HepG2 (cell line): ENCODE data around the gene B4GALT3. TPM values are rescaled to one million over a fixed set of nuclear protein-coding genes. Genes with fewer than 3 reads are reported as not detected.

Experiments
- FOXJ3 ChIP-seq: sonication (generic); formaldehyde crosslinking; IDR thresholded peaks from 2 replicates; pipeline ENCODE4 v1.4.0; 2020; ENCODE audit warnings: missing genetic modification reagents, mild to moderate bottlenecking, borderline replicate concordance
- SAFB2 ChIP-seq: sonication (generic); formaldehyde crosslinking; IDR thresholded peaks from 2 replicates; pipeline ENCODE4 v1.5.1; 2020; ENCODE audit warnings: missing genetic modification reagents, low read depth, mild to moderate bottlenecking, borderline replicate concordance
- YEATS4 ChIP-seq: sonication (generic); formaldehyde crosslinking; IDR thresholded peaks from 2 replicates; pipeline ENCODE4 v1.4.0; 2020; ENCODE audit warnings: missing genetic modification reagents, borderline replicate concordance
- ZBTB37 ChIP-seq: sonication (generic); formaldehyde crosslinking; IDR thresholded peaks from 2 replicates; pipeline ENCODE4 v1.4.0; 2020; ENCODE audit warnings: mild to moderate bottlenecking, missing genetic modification reagents
- ZNF407 ChIP-seq: sonication (generic); formaldehyde crosslinking; IDR thresholded peaks from one replicate; pipeline ENCODE4 v1.5.1; 2020; ENCODE audit warnings: mild to moderate bottlenecking, missing genetic modification reagents; ENCODE audit errors: not compliant biosample characterization
- polyA plus RNA-seq, 8 experiments: library from polyadenylated mRNA; depleted of rRNA in 3 of 8; stranded (reverse) in 7 of 8; unstranded in 1 of 8; fragments of >200 nt; fragmentation: Illumina TruSeq in 4 of 8; extraction: Trizol in 4 of 8; gene quantifications; 2 replicates each; pipeline versions ENCODE4 v1.2.1 to v1.2.3, GENCODE V29; 2011 to 2016; ENCODE audit warnings: low read depth in 4 of 8, missing spikeins in 1 of 8, mixed read lengths in 1 of 8; ENCODE audit not compliant: insufficient read depth in 1 of 8
- total RNA-seq, 5 experiments: library from RNA; depleted of rRNA; stranded (reverse); fragments of >200 nt; fragmentation: Illumina TruSeq; extraction: Trizol; gene quantifications; 2 replicates each; pipeline ENCODE4 v1.2.3, GENCODE V29; 2016; ENCODE audit warnings: low read depth in 1 of 5
- TF ChIP-seq, protein P1 (sequence below): IDR thresholded peaks from 2 replicates; pipeline ENCODE4 v1.6.1; 2016; ENCODE audit warnings: low read depth
- TF ChIP-seq, protein P2 (sequence below): sonication (generic); formaldehyde crosslinking; IDR thresholded peaks from 2 replicates; pipeline ENCODE4 v1.5.0; 2020; ENCODE audit warnings: mild to moderate bottlenecking, missing genetic modification reagents, borderline replicate concordance

Gene B4GALT3
- total and polyA plus RNA-seq, 2 of the 13 experiments (the other 11 are each of a cell fraction or from before 2014, with no cell fraction given) = 35.6 to 40.4 TPM

GRCh38 chr1:161218301-161219077 lies 41.2 kb upstream of the B4GALT3 start (continued):
- TF ChIP-seq, protein P1, sequence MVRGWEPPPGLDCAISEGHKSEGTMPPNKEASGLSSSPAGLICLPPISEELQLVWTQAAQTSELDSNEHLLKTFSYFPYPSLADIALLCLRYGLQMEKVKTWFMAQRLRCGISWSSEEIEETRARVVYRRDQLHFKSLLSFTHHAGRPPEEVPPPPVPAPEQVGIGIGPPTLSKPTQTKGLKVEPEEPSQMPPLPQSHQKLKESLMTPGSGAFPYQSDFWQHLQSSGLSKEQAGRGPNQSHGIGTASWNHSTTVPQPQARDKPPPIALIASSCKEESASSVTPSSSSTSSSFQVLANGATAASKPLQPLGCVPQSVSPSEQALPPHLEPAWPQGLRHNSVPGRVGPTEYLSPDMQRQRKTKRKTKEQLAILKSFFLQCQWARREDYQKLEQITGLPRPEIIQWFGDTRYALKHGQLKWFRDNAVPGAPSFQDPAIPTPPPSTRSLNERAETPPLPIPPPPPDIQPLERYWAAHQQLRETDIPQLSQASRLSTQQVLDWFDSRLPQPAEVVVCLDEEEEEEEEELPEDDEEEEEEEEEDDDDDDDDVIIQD (CRISPR knock-in tag) = no peak
- TF ChIP-seq SAFB2 (CRISPR knock-in tag) (no peak; the same call in 1 of the 2 replicates), FOXJ3 (CRISPR knock-in tag) (no peak), ZBTB37 (CRISPR knock-in tag) (no peak), YEATS4 (CRISPR knock-in tag) (no peak), ZNF407 (no peak)
- TF ChIP-seq, protein P2, sequence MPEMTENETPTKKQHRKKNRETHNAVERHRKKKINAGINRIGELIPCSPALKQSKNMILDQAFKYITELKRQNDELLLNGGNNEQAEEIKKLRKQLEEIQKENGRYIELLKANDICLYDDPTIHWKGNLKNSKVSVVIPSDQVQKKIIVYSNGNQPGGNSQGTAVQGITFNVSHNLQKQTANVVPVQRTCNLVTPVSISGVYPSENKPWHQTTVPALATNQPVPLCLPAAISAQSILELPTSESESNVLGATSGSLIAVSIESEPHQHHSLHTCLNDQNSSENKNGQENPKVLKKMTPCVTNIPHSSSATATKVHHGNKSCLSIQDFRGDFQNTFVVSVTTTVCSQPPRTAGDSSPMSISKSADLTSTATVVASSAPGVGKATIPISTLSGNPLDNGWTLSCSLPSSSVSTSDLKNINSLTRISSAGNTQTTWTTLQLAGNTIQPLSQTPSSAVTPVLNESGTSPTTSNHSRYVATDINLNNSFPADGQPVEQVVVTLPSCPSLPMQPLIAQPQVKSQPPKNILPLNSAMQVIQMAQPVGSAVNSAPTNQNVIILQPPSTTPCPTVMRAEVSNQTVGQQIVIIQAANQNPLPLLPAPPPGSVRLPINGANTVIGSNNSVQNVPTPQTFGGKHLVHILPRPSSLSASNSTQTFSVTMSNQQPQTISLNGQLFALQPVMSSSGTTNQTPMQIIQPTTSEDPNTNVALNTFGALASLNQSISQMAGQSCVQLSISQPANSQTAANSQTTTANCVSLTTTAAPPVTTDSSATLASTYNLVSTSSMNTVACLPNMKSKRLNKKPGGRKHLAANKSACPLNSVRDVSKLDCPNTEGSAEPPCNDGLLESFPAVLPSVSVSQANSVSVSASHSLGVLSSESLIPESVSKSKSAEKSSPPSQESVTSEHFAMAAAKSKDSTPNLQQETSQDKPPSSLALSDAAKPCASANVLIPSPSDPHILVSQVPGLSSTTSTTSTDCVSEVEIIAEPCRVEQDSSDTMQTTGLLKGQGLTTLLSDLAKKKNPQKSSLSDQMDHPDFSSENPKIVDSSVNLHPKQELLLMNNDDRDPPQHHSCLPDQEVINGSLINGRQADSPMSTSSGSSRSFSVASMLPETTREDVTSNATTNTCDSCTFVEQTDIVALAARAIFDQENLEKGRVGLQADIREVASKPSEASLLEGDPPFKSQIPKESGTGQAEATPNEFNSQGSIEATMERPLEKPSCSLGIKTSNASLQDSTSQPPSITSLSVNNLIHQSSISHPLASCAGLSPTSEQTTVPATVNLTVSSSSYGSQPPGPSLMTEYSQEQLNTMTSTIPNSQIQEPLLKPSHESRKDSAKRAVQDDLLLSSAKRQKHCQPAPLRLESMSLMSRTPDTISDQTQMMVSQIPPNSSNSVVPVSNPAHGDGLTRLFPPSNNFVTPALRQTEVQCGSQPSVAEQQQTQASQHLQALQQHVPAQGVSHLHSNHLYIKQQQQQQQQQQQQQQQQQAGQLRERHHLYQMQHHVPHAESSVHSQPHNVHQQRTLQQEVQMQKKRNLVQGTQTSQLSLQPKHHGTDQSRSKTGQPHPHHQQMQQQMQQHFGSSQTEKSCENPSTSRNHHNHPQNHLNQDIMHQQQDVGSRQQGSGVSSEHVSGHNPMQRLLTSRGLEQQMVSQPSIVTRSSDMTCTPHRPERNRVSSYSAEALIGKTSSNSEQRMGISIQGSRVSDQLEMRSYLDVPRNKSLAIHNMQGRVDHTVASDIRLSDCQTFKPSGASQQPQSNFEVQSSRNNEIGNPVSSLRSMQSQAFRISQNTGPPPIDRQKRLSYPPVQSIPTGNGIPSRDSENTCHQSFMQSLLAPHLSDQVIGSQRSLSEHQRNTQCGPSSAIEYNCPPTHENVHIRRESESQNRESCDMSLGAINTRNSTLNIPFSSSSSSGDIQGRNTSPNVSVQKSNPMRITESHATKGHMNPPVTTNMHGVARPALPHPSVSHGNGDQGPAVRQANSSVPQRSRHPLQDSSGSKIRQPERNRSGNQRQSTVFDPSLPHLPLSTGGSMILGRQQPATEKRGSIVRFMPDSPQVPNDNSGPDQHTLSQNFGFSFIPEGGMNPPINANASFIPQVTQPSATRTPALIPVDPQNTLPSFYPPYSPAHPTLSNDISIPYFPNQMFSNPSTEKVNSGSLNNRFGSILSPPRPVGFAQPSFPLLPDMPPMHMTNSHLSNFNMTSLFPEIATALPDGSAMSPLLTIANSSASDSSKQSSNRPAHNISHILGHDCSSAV (CRISPR knock-in tag) = no peak
